Renal pelvis (tissue), 4 donors: ENCODE measurements around the gene STK32A. TPM values are rescaled to one million over a fixed set of nuclear protein-coding genes. Genes with fewer than 3 reads are reported as not detected.

ENCODE experiments used
- DNase-seq: peaks from one replicate; pipeline ENCODE4 v3.0.0-alpha.2; 2013
- polyA plus RNA-seq, 3 donors: library from polyadenylated mRNA; unstranded; fragments of 120-200 nt; gene quantifications; one replicate each; pipeline ENCODE4 v1.2.1, GENCODE V29; 2013; ENCODE audit not compliant: insufficient read length in 3 of 3

Gene STK32A
- polyA plus RNA-seq, 3 donors = 10.7 to 19.5 (median 19.1) TPM

- DNase-seq = no peak
Measured at GRCh38 chr5:147387109-147387508, 152.3 kb downstream of the STK32A start.

- DNase-seq = no peak
Measured at GRCh38 chr5:147388184-147389108, 153.6 kb downstream of the STK32A start.

GRCh38 chr5:147390654-147391225 is 155.9 kb downstream of the STK32A start:
- no peak for DNase-seq

GRCh38 chr5:147391781-147392180 is 157.0 kb downstream of the STK32A start:
- no peak for DNase-seq

- DNase-seq = no peak
Measured at GRCh38 chr5:147393874-147394672, 159.2 kb downstream of the STK32A start.

- no peak for DNase-seq
Measured at GRCh38 chr5:147396070-147396823, 161.4 kb downstream of the STK32A start.

GRCh38 chr5:147397616-147398015 is 162.8 kb downstream of the STK32A start:
- DNase-seq = no peak

GRCh38 chr5:147398860-147399259 is 164.0 kb downstream of the STK32A start:
- no peak for DNase-seq

- DNase-seq = no peak
Measured at GRCh38 chr5:147400126-147400809, 165.4 kb downstream of the STK32A start.

- no peak for DNase-seq
Measured at GRCh38 chr5:147400881-147401280, 166.1 kb downstream of the STK32A start.

GRCh38 chr5:147403651-147404640 is 169.1 kb downstream of the STK32A start:
- no peak for DNase-seq

GRCh38 chr5:147404706-147405105 is 169.9 kb downstream of the STK32A start:
- DNase-seq = no peak

- DNase-seq = no peak
Measured at GRCh38 chr5:147406636-147407035, 171.8 kb downstream of the STK32A start.

- no peak for DNase-seq
Measured at GRCh38 chr5:147407094-147407681, 172.4 kb downstream of the STK32A start.

- no peak for DNase-seq
Measured at GRCh38 chr5:147408980-147409379, 174.2 kb downstream of the STK32A start.

- DNase-seq = peak; percentile 46
Measured at GRCh38 chr5:147410496-147411358, 175.9 kb downstream of the STK32A start.

- DNase-seq = no peak
Measured at GRCh38 chr5:147411359-147412319, 176.8 kb downstream of the STK32A start.
